Measurements from ENCODE around the gene NPR1.

Gene NPR1

GRCh38 chr1:153683854-153684253 lies 5.4 kb downstream of the NPR1 start:
- no peak for TF ChIP-seq CTCF (IDR thresholded peaks at IDR 0.05; ENCODE audit: insufficient read depth, missing control alignments)
- FAIRE-seq = no peak
- no peak for DNase-seq (ENCODE audit: insufficient read length, low spot score)

GRCh38 chr1:153684892-153685291 lies 6.4 kb downstream of the NPR1 start:
- DNase-seq (ENCODE audit: insufficient read length, low spot score) (no peak), FAIRE-seq (no peak)
- no peak for TF ChIP-seq CTCF (IDR thresholded peaks at IDR 0.05; ENCODE audit: insufficient read depth, missing control alignments)

- TF ChIP-seq CTCF (IDR thresholded peaks at IDR 0.05; ENCODE audit: insufficient read depth, missing control alignments) = no peak
- FAIRE-seq (no peak), DNase-seq (ENCODE audit: insufficient read length, low spot score) (no peak)
Observed at GRCh38 chr1:153685544-153686340, 7.3 kb downstream of the NPR1 start.

- no peak for FAIRE-seq
- no peak for TF ChIP-seq CTCF (IDR thresholded peaks at IDR 0.05; ENCODE audit: insufficient read depth, missing control alignments)
- no peak for DNase-seq (ENCODE audit: insufficient read length, low spot score)
Observed at GRCh38 chr1:153687346-153688125, 9.0 kb downstream of the NPR1 start.

GRCh38 chr1:153688276-153688675 lies 9.8 kb downstream of the NPR1 start:
- no peak for TF ChIP-seq CTCF (IDR thresholded peaks at IDR 0.05; ENCODE audit: insufficient read depth, missing control alignments)
- no peak for DNase-seq (ENCODE audit: insufficient read length, low spot score)
- FAIRE-seq = no peak

- DNase-seq (ENCODE audit: insufficient read length, low spot score) (no peak), FAIRE-seq (no peak)
- no peak for TF ChIP-seq CTCF (IDR thresholded peaks at IDR 0.05; ENCODE audit: insufficient read depth, missing control alignments)
Observed at GRCh38 chr1:153688736-153689328, 10.3 kb downstream of the NPR1 start.
